ENCODE measurements around the gene RDH5. TPM values are rescaled to one million over a fixed set of nuclear protein-coding genes. Genes with fewer than 3 reads are reported as not detected.

The RDH5 gene
- total and polyA plus RNA-seq, 2 of the 13 experiments (the other 11 are each of a cell fraction or from before 2014, with no cell fraction given) = 2.6 to 5.7 TPM

GRCh38 chr12:55724226-55724939, 4.2 kb downstream of the RDH5 start (continued):
- TF ChIP-seq, protein P1, sequence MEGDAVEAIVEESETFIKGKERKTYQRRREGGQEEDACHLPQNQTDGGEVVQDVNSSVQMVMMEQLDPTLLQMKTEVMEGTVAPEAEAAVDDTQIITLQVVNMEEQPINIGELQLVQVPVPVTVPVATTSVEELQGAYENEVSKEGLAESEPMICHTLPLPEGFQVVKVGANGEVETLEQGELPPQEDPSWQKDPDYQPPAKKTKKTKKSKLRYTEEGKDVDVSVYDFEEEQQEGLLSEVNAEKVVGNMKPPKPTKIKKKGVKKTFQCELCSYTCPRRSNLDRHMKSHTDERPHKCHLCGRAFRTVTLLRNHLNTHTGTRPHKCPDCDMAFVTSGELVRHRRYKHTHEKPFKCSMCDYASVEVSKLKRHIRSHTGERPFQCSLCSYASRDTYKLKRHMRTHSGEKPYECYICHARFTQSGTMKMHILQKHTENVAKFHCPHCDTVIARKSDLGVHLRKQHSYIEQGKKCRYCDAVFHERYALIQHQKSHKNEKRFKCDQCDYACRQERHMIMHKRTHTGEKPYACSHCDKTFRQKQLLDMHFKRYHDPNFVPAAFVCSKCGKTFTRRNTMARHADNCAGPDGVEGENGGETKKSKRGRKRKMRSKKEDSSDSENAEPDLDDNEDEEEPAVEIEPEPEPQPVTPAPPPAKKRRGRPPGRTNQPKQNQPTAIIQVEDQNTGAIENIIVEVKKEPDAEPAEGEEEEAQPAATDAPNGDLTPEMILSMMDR (CRISPR knock-in tag; IDR thresholded peaks at IDR 0.05) = peak; percentile 79
- TF ChIP-seq ZC3H13 (CRISPR knock-in tag; IDR thresholded peaks at IDR 0.05) (0 out of 2 replicates have a peak, but pooled peaks have one; percentile 37), ZNF350 (CRISPR knock-in tag; IDR thresholded peaks at IDR 0.05; ENCODE audit: borderline replicate concordance, low read depth) (0 out of 2 replicates have a peak, but pooled peaks have one; percentile 13), KAT7 (CRISPR knock-in tag; IDR thresholded peaks at IDR 0.05; ENCODE audit: borderline replicate concordance) (no peak), RAD21 (CRISPR knock-in tag; IDR thresholded peaks at IDR 0.05) (peak; percentile 69), SMC3 (IDR thresholded peaks at IDR 0.05; ENCODE audit: low read length) (peak; percentile 56), ZBTB33 (CRISPR knock-in tag; IDR thresholded peaks at IDR 0.05) (no peak; the same call in 1 of the 2 replicates), NR2F6 (IDR thresholded peaks at IDR 0.05) (no peak), NR2F6 (CRISPR knock-in tag; IDR thresholded peaks at IDR 0.05) (no peak), POLR2G (IDR thresholded peaks at IDR 0.05; ENCODE audit: low read depth, low read length) (0 out of 2 replicates have a peak, but pooled peaks have one; percentile 9), POLR2A (IDR thresholded peaks at IDR 0.05; ENCODE audit: insufficient read depth in 1 of 2, low read depth in 2 of 2, low read length in 2 of 2) (peak in 1 of 2 experiments; percentile 16; a peak in 2 of 4 replicates), KDM2A (CRISPR knock-in tag; IDR thresholded peaks at IDR 0.05; ENCODE audit: borderline replicate concordance, low read depth) (peak; percentile 34; the same call in 1 of the 2 replicates)
- TF ChIP-seq, protein P2, sequence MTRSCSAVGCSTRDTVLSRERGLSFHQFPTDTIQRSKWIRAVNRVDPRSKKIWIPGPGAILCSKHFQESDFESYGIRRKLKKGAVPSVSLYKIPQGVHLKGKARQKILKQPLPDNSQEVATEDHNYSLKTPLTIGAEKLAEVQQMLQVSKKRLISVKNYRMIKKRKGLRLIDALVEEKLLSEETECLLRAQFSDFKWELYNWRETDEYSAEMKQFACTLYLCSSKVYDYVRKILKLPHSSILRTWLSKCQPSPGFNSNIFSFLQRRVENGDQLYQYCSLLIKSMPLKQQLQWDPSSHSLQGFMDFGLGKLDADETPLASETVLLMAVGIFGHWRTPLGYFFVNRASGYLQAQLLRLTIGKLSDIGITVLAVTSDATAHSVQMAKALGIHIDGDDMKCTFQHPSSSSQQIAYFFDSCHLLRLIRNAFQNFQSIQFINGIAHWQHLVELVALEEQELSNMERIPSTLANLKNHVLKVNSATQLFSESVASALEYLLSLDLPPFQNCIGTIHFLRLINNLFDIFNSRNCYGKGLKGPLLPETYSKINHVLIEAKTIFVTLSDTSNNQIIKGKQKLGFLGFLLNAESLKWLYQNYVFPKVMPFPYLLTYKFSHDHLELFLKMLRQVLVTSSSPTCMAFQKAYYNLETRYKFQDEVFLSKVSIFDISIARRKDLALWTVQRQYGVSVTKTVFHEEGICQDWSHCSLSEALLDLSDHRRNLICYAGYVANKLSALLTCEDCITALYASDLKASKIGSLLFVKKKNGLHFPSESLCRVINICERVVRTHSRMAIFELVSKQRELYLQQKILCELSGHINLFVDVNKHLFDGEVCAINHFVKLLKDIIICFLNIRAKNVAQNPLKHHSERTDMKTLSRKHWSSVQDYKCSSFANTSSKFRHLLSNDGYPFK (CRISPR knock-in tag; IDR thresholded peaks at IDR 0.05; ENCODE audit: borderline replicate concordance) = 0 out of 2 replicates have a peak, but pooled peaks have one; percentile 23
- TF ChIP-seq, protein P3, sequence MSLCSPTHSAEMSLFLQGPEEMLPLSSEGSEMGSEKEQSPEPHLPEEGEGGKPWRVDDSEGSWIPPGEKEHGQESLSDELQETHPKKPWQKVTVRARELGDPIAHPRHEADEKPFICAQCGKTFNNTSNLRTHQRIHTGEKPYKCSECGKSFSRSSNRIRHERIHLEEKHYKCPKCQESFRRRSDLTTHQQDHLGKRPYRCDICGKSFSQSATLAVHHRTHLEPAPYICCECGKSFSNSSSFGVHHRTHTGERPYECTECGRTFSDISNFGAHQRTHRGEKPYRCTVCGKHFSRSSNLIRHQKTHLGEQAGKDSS (CRISPR knock-in tag; IDR thresholded peaks at IDR 0.05; ENCODE audit: borderline replicate concordance, low read depth) = peak; percentile 67; the same call in 1 of the 2 replicates
